H9 (cell line): ENCODE results near the gene ATP2A2. TPM values are rescaled to one million over a fixed set of nuclear protein-coding genes. Genes with fewer than 3 reads are reported as not detected.

Experiments used
- DNase-seq: peaks from one replicate; pipeline ENCODE4 v3.0.0-alpha.2; 2017
- H2AFZ ChIP-seq: one replicate; pipeline ENCODE4 v1.6.1; 2013; ENCODE audit warnings: mild to moderate bottlenecking, low read length, control low read depth, moderate library complexity
- H2AK5ac ChIP-seq: 2 replicates; pipeline ENCODE4 v1.6.1; 2013; ENCODE audit warnings: low read length, control low read depth, mixed read lengths; ENCODE audit not compliant: insufficient read length
- H2BK120ac ChIP-seq: one replicate; pipeline ENCODE4 v1.6.1; 2013; ENCODE audit warnings: low read depth, mild to moderate bottlenecking, low read length, control low read depth, inconsistent platforms; ENCODE audit not compliant: poor library complexity, severe bottlenecking
- H2BK12ac ChIP-seq: 2 replicates; pipeline ENCODE4 v1.6.1; 2013; ENCODE audit warnings: low read length, control low read depth, mixed read lengths, low read depth; ENCODE audit not compliant: insufficient read length
- H2BK15ac ChIP-seq: 2 replicates; pipeline ENCODE4 v1.6.1; 2013; ENCODE audit warnings: low read depth, low read length, control low read depth
- H2BK20ac ChIP-seq: one replicate; pipeline ENCODE4 v1.6.1; 2013; ENCODE audit warnings: low read depth, mild to moderate bottlenecking, low read length, control low read depth, inconsistent platforms; ENCODE audit not compliant: poor library complexity, severe bottlenecking
- H2BK5ac ChIP-seq: 2 replicates; pipeline ENCODE4 v1.6.1; 2013; ENCODE audit warnings: low read length, control low read depth, mixed read lengths; ENCODE audit not compliant: insufficient read length
- H3K14ac ChIP-seq: 2 replicates; pipeline ENCODE4 v1.6.1; 2013; ENCODE audit warnings: low read length, control low read depth; ENCODE audit not compliant: insufficient read depth
- H3K18ac ChIP-seq: 2 replicates; pipeline ENCODE4 v1.6.1; 2013; ENCODE audit warnings: low read depth, mild to moderate bottlenecking, mixed read lengths, low read length, control low read depth; ENCODE audit not compliant: insufficient read length
- H3K23ac ChIP-seq: 2 replicates; pipeline ENCODE4 v1.6.1; 2013; ENCODE audit warnings: low read length, control low read depth, mixed read lengths, low read depth; ENCODE audit not compliant: insufficient read length
- H3K23me2 ChIP-seq: 2 replicates; pipeline ENCODE4 v1.6.1; 2013; ENCODE audit warnings: low read depth, mild to moderate bottlenecking, mixed read lengths, low read length, control low read depth; ENCODE audit not compliant: insufficient read length, poor library complexity, severe bottlenecking
- H3K27ac ChIP-seq: 2 replicates; pipeline ENCODE4 v1.5.1; 2013; ENCODE audit warnings: low read length, control low read depth, mixed read lengths, low read depth; ENCODE audit not compliant: insufficient read length
- H3K27me3 ChIP-seq: 2 replicates; pipeline ENCODE4 v1.6.1; 2013; ENCODE audit warnings: low read length, control low read depth, inconsistent platforms; ENCODE audit not compliant: insufficient read depth
- H3K4ac ChIP-seq: 2 replicates; pipeline ENCODE4 v1.6.1; 2013; ENCODE audit warnings: low read depth, mild to moderate bottlenecking, control low read depth, inconsistent platforms, low read length, moderate library complexity
- H3K4me1 ChIP-seq: 2 replicates; pipeline ENCODE4 v1.6.1; 2013; ENCODE audit warnings: low read length, control low read depth, inconsistent platforms; ENCODE audit not compliant: insufficient read depth
- H3K4me2 ChIP-seq: 2 replicates; pipeline ENCODE4 v1.6.1; 2013; ENCODE audit warnings: low read length, control low read depth, mixed read lengths; ENCODE audit not compliant: insufficient read length, insufficient read depth
- H3K56ac ChIP-seq: 2 replicates; pipeline ENCODE4 v1.6.1; 2013; ENCODE audit warnings: low read depth, mild to moderate bottlenecking, mixed read lengths, low read length, control low read depth; ENCODE audit not compliant: insufficient read length
- H3K79me1 ChIP-seq: 2 replicates; pipeline ENCODE4 v1.6.1; 2013; ENCODE audit warnings: low read depth, mild to moderate bottlenecking, moderate library complexity, low read length, control low read depth, inconsistent platforms; ENCODE audit not compliant: insufficient read depth, poor library complexity, severe bottlenecking
- H3K79me2 ChIP-seq: 2 replicates; pipeline ENCODE4 v1.6.1; 2013; ENCODE audit warnings: low read length, control low read depth, inconsistent platforms; ENCODE audit not compliant: insufficient read depth
- H3K9ac ChIP-seq: 2 replicates; pipeline ENCODE4 v1.6.1; 2013; ENCODE audit warnings: low read length, control low read depth, mixed read lengths; ENCODE audit not compliant: insufficient read length; ENCODE audit errors: extremely low read depth
- H3K9me3 ChIP-seq: one replicate; pipeline ENCODE4 v1.6.1; 2013; ENCODE audit warnings: low read depth, low read length, inconsistent platforms; ENCODE audit not compliant: control insufficient read depth
- H3T11ph ChIP-seq: one replicate; pipeline ENCODE4 v1.6.1; 2013; ENCODE audit warnings: mild to moderate bottlenecking, low read length, control low read depth, inconsistent platforms
- H4K20me1 ChIP-seq: one replicate; pipeline ENCODE4 v1.6.1; 2013; ENCODE audit not compliant: control insufficient read depth, insufficient read length, insufficient read depth
- H4K5ac ChIP-seq: 2 replicates; pipeline ENCODE4 v1.6.1; 2013; ENCODE audit warnings: low read depth, mild to moderate bottlenecking, mixed read lengths, low read length, control low read depth; ENCODE audit not compliant: insufficient read length
- H4K8ac ChIP-seq: replicated peaks from 2 replicates; pipeline ENCODE4 v1.6.1; 2013; ENCODE audit warnings: low read length, control low read depth, mixed read lengths, low read depth; ENCODE audit not compliant: insufficient read length
- H4K91ac ChIP-seq: 2 replicates; pipeline ENCODE4 v1.6.1; 2013; ENCODE audit warnings: low read depth, mild to moderate bottlenecking, moderate library complexity, mixed read lengths, low read length, control low read depth; ENCODE audit not compliant: insufficient read length
- H3K27ac Mint-ChIP-seq, 3 experiments: 2 replicates in 2 of 3; 3 replicates in 1 of 3; pipeline ENCODE4 v1.8.0; 2020 to 2021; ENCODE audit warnings: mixed read lengths in 3 of 3, mild to moderate bottlenecking in 1 of 3, moderate library complexity in 1 of 3
- H3K27me3 Mint-ChIP-seq: 2 replicates; pipeline ENCODE4 v1.8.0; 2021; ENCODE audit warnings: low read depth, mild to moderate bottlenecking, moderate library complexity, mixed read lengths
- H3K36me3 Mint-ChIP-seq, 3 experiments: 2 replicates in 2 of 3; 3 replicates in 1 of 3; pipeline ENCODE4 v1.8.0; 2020 to 2021; ENCODE audit warnings: low read depth in 3 of 3, mixed read lengths in 3 of 3; ENCODE audit not compliant: insufficient read depth in 1 of 3
- H3K4me1 Mint-ChIP-seq, 2 experiments: 2 replicates each; pipeline ENCODE4 v1.8.0; 2020; ENCODE audit warnings: mixed read lengths in 2 of 2
- H3K4me3 Mint-ChIP-seq, 2 experiments: 2 replicates in 1 of 2; 3 replicates in 1 of 2; pipeline ENCODE4 v1.8.0; 2020 to 2021; ENCODE audit warnings: mild to moderate bottlenecking in 2 of 2, mixed read lengths in 2 of 2, moderate library complexity in 1 of 2
- H3K9me3 Mint-ChIP-seq, 2 experiments: 2 replicates in 1 of 2; 3 replicates in 1 of 2; pipeline ENCODE4 v1.8.0; 2020; ENCODE audit warnings: mild to moderate bottlenecking in 2 of 2, mixed read lengths in 2 of 2, moderate library complexity in 1 of 2
- WGBS: extraction: QIAGEN DNeasy Blood & Tissue Kit; methylation state at CpG from one replicate; pipeline ENCODE4 v1.1.7; 2013; ENCODE audit warnings: missing lambda C conversion rate, low lambda C conversion rate, mixed read lengths; ENCODE audit not compliant: insufficient read length; ENCODE audit errors: extremely low coverage; 5-methylcytosine and 5-hydroxymethylcytosine counted together
- total RNA-seq: library from RNA; stranded (reverse); gene quantifications from 2 replicates; pipeline ENCODE4 v1.2.1, GENCODE V29; 2021
- TF ChIP-seq, protein P1 (sequence below): fragments of 200-600 bp; sonication (generic); conservative IDR thresholded peaks from 3 replicates; pipeline ENCODE4 v1.8.0; 2021; ENCODE audit warnings: antibody characterized with exemption, mild to moderate bottlenecking

ATP2A2 gene
- total RNA-seq, 1 experiment from 2014 or later: 257 TPM

DNA sequence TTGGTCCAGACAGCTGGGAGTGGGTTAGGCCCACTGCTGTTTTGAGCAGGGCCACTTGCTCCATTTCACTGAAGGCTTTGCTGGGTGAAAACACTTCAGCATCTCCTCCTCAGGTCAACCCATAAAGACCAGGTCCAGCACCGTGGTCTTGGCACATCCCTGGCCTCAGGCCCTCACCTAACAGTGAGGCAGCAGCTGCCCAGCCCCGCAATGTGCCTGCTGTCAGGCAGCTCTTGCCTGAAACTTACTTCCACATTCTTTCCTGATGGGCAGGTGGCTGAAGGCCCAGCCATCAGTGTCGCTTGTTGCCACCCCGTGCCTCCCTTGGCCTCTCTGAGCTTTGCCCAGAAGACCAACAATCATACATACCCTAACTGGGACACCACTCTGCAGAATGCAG lies 68.0 kb downstream of the ATP2A2 start:
- WGBS: no CpG with 5 or more reads among the region's 4 CpGs
- no peak overlapping the region for H3K14ac ChIP-seq
- peak overlapping the region; percentile 58 for H4K8ac ChIP-seq
- no peaks in the 10 kb centered on the region for H3K27me3 Mint-ChIP-seq
- H3K4me3 Mint-ChIP-seq: no peak overlapping the region
- no peaks in the 10 kb centered on the region for H3K4me1 ChIP-seq
- H2AFZ ChIP-seq: no peak overlapping the region
- peaks cover 38 to 68% (median 64%) of the 10 kb centered on the region in 3 experiments for H3K36me3 Mint-ChIP-seq
- H3K27ac Mint-ChIP-seq: peak overlapping the region in 1 of 3 experiments; percentile 77; a peak in 2 of 7 replicates
- no peak overlapping the region for H2BK15ac ChIP-seq
- H3K23me2 ChIP-seq: peaks cover 3% of the 10 kb centered on the region
- H2BK20ac ChIP-seq: no peak overlapping the region
- no peaks in the 10 kb centered on the region for H3K79me1 ChIP-seq
- H4K20me1 ChIP-seq: no peaks in the 10 kb centered on the region
- H3K4me2 ChIP-seq: no peak overlapping the region
- no peaks in the 10 kb centered on the region for H3K79me2 ChIP-seq
- TF ChIP-seq, protein P1, sequence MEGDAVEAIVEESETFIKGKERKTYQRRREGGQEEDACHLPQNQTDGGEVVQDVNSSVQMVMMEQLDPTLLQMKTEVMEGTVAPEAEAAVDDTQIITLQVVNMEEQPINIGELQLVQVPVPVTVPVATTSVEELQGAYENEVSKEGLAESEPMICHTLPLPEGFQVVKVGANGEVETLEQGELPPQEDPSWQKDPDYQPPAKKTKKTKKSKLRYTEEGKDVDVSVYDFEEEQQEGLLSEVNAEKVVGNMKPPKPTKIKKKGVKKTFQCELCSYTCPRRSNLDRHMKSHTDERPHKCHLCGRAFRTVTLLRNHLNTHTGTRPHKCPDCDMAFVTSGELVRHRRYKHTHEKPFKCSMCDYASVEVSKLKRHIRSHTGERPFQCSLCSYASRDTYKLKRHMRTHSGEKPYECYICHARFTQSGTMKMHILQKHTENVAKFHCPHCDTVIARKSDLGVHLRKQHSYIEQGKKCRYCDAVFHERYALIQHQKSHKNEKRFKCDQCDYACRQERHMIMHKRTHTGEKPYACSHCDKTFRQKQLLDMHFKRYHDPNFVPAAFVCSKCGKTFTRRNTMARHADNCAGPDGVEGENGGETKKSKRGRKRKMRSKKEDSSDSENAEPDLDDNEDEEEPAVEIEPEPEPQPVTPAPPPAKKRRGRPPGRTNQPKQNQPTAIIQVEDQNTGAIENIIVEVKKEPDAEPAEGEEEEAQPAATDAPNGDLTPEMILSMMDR: no peak
- no peaks in the 10 kb centered on the region for H3K9me3 ChIP-seq
- H3K27ac ChIP-seq: no peak overlapping the region
- H2BK120ac ChIP-seq: no peak overlapping the region
- no peak overlapping the region for H2BK12ac ChIP-seq
- H3T11ph ChIP-seq: no peak overlapping the region
- no peak overlapping the region for H3K4ac ChIP-seq
- no peak overlapping the region for H2AK5ac ChIP-seq
- H3K4me1 Mint-ChIP-seq: no peaks in the 10 kb centered on the region
- H3K56ac ChIP-seq: no peak overlapping the region
- no peak overlapping the region for H2BK5ac ChIP-seq
- no peak overlapping the region for H3K23ac ChIP-seq
- no peaks in the 10 kb centered on the region for H3K9me3 Mint-ChIP-seq
- H3K18ac ChIP-seq: no peak overlapping the region
- no peak overlapping the region for H4K91ac ChIP-seq
- H3K27me3 ChIP-seq: no peaks in the 10 kb centered on the region
- no peak overlapping the region for H4K5ac ChIP-seq
- no peak overlapping the region for H3K9ac ChIP-seq
- no peak for DNase-seq
